Germinal center (tissue), 1 donor: Measurements from ENCODE around the gene PPARG.
"Not testable (repeated sequence)": the region's sequence is repeated elsewhere in the genome, so short reads cannot be mapped to it uniquely, and the experiment has no call there.

Experiments used
- DNase-seq: peaks from one replicate; pipeline ENCODE4 v3.0.0; 2012; ENCODE audit warnings: mixed read lengths, low spot score

PPARG gene

DNA sequence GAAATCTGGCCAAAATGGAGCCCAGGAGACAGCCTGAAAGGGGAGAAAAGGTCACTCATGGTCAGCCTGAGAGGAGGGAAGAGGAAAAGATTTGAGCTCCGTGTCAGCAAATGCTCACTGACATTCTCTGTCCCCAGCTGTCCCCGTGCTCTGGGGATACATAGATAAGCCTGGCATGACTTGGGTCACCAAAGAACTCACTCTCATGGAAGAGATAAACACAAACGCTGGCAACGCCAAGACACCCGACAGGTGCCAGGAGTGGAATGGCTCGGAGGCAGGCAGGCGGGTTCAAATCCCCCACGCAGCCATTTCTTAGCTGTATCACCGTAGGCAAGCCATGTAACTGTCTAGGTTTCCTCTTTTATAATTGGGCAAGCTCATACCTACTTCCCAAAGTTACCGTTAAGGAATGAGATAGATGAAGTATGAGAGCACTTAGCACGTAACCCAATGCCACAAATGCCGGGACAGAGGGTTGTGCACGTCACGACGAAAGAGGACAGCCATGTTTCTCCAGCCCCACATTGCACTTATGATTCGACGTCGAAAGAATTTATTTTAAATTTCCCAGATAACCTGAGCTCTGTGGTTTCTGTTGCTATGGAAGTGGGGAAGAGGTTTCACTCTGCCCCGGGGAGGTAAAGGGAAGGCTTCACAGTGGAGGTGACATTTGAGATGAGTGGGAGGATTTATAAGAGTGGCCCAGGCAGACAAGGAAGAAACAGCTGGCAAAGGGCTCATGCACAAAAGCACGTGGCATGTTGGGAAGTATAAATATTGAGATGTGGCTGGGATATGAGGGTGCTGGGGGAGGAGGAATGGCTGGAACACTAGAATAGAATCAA lies 154.0 kb downstream of the PPARG start:
- no peak for DNase-seq

DNA sequence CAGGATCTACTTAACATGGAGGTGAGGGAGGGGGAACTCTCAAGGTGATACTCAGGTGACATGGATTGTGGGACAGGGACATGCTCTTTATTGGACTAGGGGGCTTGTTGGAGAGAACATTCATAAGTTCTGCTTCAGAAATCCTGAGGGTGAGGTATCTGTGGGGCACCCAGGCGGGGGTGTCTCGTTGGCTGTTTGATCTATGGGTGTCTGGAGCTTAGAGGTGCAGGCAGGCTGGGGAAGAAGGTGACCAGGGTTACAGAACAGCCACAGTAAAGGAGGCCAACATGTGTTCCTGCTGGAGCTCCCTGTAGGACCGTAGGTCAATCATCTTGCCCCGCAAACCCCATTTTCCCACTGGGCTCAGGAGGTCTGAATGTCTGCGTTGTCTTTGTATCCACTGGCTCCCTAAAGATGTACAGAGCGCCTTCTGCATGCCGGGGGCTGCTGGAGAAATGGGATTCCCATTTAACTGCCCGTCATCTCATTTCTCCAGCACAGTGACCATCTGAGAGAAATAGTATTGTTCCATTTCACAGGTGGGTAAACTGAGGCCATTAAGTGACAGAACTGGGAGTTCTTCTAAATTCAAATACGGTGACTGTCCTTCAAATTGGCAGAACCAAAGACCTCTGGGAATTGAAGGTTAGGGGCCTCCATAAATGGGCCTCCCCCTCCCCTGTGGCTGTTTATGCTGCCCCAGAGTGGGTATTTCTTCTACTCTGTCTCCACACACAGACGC lies 155.1 kb downstream of the PPARG start:
- no peak for DNase-seq

DNA sequence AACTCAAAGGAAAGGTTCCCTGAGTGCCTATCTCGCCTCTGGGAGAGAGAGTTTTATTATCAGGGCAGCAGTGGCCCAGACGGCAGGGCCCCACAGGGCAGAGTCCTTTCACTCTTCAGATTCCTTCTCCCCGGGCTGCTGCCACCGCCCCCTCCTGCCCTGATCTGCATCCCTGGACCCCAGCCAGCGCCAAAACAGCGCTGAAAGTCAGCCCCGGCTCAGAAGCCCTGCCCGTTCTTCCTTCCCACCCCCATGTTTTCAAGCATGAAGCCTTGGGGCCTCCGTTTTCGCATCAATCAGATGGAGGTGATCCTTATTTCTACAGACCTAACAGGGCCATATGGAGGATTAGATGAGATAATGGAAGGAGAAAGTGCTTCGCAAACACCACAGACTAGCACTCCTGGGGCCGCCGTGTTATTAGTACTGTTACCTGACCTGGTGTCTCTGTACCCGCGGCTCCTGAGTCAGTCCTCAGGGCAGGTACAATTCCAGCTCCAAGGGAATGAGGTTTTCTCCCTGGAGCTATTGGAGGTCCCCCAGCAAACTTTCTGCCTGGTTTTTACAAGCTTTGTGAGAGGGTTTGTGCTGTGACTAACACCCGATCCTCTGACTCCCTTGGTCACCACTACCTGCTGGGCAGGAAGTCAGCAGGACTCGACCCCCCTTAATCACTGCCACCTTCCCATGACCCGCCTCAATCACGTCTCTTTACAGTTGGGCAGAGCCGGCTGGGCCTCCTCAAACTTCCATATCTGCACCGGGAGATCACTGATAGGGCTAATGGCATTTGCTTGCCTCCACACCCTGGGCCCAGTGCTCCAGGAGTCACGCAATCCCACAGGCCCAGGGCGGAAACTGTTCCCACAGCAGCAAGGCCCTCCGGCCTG lies 156.0 kb downstream of the PPARG start:
- DNase-seq, result no peak

- DNase-seq, result no peak
Measured at GRCh38 chr3:12445523-12446240, 156.8 kb downstream of the PPARG start.

DNA sequence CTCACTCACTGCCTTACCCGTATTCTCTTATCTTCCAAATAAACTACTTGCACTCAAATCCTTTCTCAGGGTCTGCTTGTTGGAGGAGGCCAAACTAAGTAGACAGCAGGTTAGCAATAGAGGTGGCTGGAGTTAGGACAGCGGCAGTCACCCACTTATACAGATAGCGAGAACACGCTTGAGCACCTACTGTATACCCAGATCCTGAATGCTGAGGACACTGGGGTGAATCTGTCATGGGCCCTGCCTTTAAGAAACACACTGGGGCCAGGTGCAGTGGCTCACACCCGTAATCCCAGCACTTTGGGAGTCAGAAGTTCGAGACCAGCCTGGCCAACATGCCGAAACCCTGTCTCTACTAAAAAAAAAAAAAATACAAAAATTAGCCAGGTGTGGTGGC lies 157.4 kb downstream of the PPARG start:
- no peak for DNase-seq

DNA sequence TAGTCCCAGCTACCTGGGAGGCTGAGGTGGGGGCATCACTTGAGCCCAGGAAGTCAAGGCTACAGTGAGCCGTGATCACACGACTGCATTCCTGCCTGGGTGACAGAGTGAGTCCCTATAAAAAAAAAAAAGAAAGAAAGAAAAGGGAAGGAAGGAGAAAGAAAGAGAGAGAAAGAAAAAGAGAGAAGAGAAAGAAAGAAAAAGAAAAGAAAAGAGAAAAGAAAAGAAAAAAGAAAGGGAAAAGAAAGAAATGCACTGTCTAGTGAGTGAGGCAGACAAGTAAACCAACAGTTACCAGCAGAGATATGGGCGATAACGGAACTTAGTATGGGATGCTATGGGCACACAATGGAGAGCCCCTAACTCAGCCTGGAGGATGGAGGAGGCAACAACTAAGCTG lies 158.2 kb downstream of the PPARG start:
- DNase-seq, result no peak

DNA sequence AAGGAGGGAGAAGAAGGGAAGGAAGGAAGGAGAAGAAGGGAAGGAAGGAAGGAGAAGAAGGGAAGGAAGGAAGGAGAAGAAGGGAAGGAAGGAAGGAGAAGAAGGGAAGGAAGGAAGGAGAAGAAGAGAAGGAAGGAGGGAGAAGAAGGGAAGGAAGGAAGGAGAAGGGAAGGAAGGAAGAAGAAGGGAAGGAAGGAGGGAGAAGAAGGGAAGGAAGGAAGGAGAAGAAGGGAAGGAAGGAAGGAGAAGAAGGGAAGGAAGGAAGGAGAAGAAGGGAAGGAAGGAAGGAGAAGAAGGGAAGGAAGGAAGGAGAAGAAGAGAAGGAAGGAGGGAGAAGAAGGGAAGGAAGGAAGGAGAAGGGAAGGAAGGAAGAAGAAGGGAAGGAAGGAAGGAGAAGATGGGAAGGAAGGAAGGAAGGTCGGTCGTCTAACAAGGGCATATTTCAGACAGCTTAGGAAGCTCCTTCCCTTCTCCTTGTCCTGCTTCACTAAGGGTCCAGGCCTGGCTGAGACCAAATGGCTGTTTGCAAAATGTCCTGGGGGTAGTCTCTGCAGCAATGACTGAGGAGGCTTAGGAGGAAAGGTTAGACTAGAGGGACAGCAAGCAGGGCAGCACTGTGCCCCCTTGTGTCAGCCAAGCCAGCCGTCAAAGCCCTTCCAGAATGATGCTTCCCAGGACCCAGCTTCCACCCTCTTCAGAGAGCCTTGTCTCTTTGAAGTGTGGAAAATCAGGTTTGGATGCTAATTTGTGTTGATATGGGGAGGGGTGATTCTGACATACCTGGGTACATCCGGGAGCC lies 159.7 kb downstream of the PPARG start:
- DNase-seq, result not testable (repeated sequence)

DNA sequence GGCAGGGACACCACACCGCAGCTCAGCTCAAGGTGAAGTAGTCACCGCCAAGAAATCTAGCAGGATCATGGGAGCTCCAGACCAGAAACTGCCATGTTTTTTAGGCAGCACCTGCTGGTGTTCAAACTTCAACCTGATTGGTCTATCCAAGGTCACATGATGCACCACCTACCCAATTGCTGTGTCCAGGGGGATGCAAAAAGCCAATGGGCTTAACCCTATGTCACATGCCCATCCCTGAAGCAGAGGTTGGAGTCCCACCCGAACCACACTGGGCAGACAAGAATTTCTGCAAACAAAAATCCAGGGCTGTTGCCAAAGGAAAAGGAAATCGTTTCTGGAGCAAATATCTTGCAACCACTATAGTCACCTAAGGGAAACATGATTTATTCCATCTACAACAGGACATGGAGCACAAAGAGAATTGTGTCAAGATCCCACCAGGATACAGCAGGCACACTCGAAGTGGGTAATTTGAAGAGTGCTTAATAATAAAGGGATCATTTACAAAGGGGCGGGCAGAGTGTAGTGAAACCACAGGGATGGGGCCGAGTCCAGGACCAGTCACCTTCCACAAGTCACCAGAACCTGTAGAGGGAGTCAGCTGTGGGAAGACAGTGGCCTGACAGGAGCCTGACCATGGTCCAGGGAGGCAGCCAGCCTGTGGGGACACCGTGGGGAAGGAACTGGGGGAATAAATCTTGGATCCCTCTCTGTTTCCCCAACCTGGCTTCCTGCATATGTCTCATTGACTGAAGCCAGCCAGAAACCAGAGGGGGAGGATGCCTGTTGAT lies 161.2 kb downstream of the PPARG start:
- no peak for DNase-seq

DNA sequence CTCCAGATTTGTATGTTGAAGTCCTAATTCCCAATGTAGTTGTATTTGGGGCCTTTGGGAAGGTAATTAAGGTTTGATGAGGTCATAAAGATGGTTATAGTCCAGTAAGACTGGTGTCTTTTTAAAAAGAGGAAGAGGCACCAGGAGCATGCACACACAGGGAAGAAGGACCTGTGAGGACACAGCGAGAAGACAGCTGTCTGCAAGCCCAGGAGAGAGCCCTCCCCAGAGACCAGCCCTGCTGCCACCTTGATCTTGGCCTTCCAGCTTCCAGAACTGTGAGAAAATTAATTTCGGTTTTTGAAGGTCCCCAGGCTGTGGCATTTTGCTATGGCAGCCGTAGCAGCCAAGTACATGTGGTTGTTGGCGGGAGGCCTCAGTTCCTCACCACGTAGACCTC lies 162.6 kb downstream of the PPARG start:
- no peak for DNase-seq

- DNase-seq, result no peak
Measured at GRCh38 chr3:12451960-12452359, 163.1 kb downstream of the PPARG start.

- DNase-seq, result no peak
Measured at GRCh38 chr3:12452361-12453330, 163.8 kb downstream of the PPARG start.

GRCh38 chr3:12454076-12454815 lies 165.4 kb downstream of the PPARG start:
- no peak for DNase-seq

- DNase-seq, result no peak
Measured at GRCh38 chr3:12454816-12455121, 165.9 kb downstream of the PPARG start.

DNA sequence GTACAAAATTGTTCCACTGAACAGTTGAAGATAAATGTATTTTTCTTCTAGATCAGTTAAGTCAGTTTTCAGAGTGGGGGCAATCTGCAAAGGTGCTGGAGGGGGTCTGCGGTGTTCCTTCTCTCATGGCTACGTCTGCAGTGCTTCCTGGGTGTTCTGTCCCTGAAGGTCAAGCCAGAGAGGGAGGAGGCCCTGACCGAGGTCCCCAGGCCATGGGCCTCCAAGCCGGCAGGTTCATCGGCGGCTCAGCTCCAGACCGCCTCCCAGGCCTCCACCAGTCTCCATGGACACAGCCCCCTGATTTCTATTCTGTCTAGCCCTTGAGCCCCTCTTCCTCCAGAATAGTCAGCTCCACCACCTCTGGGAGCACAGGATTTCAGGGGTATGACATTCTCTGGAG lies 166.9 kb downstream of the PPARG start:
- no peak for DNase-seq

DNA sequence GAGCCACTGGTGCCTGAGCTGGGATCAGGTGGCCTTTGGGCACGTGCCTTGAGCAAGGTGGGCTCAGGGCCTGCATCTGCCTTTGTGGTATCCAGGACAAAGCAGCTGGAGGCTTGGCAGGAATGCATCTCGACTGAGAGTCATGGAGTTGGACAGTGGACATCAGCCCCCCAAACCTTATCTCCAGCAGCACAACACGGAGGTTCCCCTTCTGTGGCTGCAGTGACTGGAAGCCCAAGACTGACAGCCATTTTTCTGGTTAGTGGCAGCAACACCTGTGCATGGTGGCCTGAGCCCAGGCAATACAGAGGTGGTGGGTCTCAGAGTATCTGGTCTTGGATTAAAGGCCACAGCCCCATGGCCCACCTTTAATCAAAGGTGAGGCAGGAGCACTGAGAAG lies 167.6 kb downstream of the PPARG start:
- no peak for DNase-seq

- DNase-seq, result not testable (repeated sequence)
Measured at GRCh38 chr3:12457380-12457779, 168.5 kb downstream of the PPARG start.

GRCh38 chr3:12458901-12459300 lies 170.0 kb downstream of the PPARG start:
- DNase-seq, result no peak

GRCh38 chr3:12460127-12460526 lies 171.3 kb downstream of the PPARG start:
- DNase-seq, result no peak
